Measurements from ENCODE around the gene TEX19. TPM values are rescaled to one million over a fixed set of nuclear protein-coding genes. Genes with fewer than 3 reads are reported as not detected.
A peak's percentile ranks its signal among the peaks of the same experiment; 100 is the strongest.
"Not testable (repeated sequence)": the region's sequence is repeated elsewhere in the genome, so short reads cannot be mapped to it uniquely, and the experiment has no call there.

Gene TEX19
- total and polyA plus RNA-seq, 12 donors: not detected

DNA sequence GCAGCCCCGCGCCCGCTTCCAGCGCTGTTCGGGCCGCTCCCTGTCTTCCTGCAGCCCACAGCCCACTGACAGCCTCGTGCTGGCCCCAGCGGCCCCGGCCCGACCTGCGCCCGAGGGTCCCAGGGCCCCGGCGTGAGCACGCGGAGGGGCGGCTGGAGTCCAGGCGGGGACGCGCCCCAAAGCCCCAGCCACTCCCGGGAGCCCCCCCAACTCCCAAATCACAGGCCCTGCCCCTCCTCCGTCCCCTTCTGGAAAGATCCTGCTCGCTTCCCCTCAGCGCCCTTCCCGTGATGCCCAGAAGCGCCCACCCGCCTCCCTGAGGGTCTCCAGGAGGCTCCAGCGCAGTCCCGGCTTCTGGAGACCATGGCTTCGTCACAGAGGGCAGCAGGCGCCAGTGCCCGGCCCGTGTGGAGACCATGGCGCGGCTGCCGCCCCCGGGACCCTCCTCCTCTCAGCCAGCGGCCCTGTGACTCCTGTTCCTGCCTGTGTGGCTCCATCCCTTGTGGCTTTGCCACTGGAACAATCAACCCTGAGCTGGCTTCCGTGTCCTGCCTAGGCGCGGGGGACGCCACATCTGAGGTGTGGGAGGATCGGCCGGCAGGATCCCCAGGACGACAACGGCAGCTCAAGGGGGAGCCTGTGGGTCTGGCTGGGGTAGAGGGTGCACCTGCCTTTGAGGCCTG lies 16.5 kb downstream of the TEX19 start:
- Histone ChIP-seq H3K4me3 (no peak overlapping the region), H3K9me3 (no peaks in the 10 kb centered on the region), H3K36me3 (no peaks in the 10 kb centered on the region), H3K27me3 (peaks cover 13 to 91% (median 86%) of the 10 kb centered on the region in 7 donors), H3K4me1 (peaks cover 0 to 23% (median 22%) of the 10 kb centered on the region in 9 donors), H3K27ac (no peak overlapping the region)
- intact Hi-C loops (cut with DNase I): no loop called here
- WGBS, 2 donors: 51 to 52% methylated on average over 42 to 46 of the region's 46 CpGs
- DNase-seq (no peak), ATAC-seq (peak in 1 of 8 donors; percentile 23)
- TF ChIP-seq CTCF (IDR thresholded peaks at IDR 0.05): no peak

DNA sequence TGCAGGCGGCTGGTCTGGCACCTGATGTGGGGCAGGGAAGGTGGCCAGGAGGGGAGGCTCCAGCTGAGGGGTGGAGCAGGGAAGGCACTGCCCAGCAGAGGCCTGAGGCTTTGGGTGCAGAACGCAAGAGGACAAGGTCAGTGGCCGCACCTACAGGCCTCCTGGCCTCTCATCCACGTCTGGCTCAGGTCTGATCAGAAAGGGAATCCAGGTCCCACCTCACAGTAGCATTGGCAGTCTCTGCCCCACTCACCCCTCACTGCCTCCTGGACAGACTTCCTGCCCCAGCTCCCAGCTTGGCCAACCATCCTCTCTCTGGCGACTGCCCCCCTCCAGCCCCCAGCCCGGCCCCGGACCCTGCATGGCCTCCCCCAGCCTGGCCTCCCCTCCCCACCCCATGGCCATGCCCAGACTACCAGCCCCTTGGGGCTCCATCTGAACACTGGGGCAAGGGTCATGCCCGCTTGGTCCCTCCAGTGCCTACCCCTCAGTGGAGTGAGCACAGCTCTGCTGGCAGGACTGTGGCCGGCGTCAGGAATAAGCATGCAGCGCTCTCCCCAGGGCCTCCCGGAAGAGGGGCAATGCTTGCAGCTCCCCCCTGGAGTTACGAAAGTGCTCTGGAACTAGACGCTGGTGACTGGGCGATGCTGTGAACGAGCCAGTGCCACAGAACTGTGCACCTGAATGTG lies 17.1 kb downstream of the TEX19 start:
- intact Hi-C loops (cut with DNase I): no loop called here
- H3K27me3 ChIP-seq: peaks cover 13 to 87% (median 80%) of the 10 kb centered on the region in 7 donors
- DNase-seq (no peak), ATAC-seq (peak in 1 of 8 donors; percentile 7)
- H3K9me3 ChIP-seq: no peaks in the 10 kb centered on the region
- H3K27ac ChIP-seq: no peak overlapping the region
- 78 to 84% methylated on average over 16 of the region's 16 CpGs for WGBS, 2 donors
- no peak overlapping the region for H3K4me3 ChIP-seq
- no peak for TF ChIP-seq CTCF (IDR thresholded peaks at IDR 0.05)
- no peaks in the 10 kb centered on the region for H3K36me3 ChIP-seq
- H3K4me1 ChIP-seq: peaks cover 0 to 17% (median 15%) of the 10 kb centered on the region in 9 donors

DNA sequence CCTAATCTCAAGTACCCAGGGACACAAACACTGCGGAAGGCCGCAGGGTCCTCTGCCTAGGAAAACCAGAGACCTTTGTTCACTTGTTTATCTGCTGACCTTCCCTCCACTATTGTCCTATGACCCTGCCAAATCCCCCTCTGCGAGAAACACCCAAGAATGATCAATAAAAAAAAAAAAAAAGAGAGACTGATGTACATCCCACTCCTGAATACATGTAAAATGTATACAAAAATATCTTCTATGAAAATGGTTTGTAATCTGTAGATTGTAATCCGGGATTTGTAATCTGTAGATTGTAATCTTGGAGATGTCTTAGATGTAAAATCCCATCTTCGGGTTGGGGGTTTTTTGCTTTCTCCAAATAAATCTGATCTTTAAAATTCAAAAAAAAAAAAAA lies 18.2 kb downstream of the TEX19 start:
- H3K36me3 ChIP-seq; intact Hi-C loops (cut with DNase I); H3K27ac ChIP-seq; H3K4me3 ChIP-seq; H3K4me1 ChIP-seq; ATAC-seq; H3K9me3 ChIP-seq; DNase-seq: not testable (repeated sequence)
- peaks cover 13 to 76% (median 69%) of the 10 kb centered on the region in 7 donors for H3K27me3 ChIP-seq
- 48 to 62% methylated on average over 2 to 3 of the region's 5 CpGs for whole genome bisulfite sequencing, 2 donors

DNA sequence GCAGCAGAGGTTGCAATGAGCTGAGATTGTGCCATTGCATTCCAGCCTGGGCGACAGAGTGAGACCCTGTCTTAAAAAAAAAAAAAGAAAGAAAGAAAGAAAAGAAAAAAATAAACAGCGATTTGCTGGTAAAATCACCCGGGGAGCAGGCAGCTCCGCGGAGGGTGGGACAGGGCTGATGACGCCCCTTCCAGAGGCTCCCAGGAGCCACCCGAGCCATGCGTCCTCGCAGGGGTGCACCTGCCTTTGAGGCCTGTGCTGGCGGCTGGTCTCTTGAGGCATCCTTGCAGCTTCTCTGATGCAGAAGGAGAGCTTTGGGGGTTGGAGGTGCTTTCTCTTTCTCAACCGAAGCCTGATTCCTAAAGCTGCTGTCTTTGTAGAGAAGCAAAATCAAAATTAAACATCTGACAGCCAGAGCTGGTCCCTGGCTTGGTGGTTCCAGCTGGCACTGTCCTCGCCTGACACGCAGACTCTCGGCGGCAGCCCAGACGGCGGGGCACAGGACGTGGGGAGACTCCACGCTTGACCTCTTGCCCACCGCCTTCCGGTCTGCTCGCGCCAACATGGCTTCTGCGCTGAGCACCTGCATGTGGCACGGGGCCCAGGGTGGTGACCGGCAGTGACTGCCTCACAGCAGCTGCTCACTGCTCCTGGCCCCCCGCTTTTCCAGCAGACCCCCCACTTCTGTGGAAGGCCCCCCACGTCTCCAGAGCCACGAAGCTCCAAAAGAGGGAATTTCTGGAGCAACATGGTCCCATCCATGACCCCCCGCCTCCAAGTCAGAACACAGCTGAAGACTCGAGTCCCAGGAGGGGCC lies 19.1 kb downstream of the TEX19 start:
- no peak for TF ChIP-seq CTCF (IDR thresholded peaks at IDR 0.05)
- no peaks in the 10 kb centered on the region for H3K36me3 ChIP-seq
- peaks cover 13 to 67% (median 60%) of the 10 kb centered on the region in 7 donors for H3K27me3 ChIP-seq
- DNase-seq (no peak), ATAC-seq (no peak)
- no peak overlapping the region for H3K27ac ChIP-seq
- no peak overlapping the region for H3K4me3 ChIP-seq
- H3K4me1 ChIP-seq: peaks cover 0 to under 1% (median 0%) of the 10 kb centered on the region in 9 donors
- 77 to 82% methylated on average over 31 of the region's 31 CpGs for WGBS, 2 donors
- intact Hi-C loops (cut with DNase I): no loop called here
- H3K9me3 ChIP-seq: no peaks in the 10 kb centered on the region

All from heart right ventricle (tissue), 16 donors.